HG03135 (cell line): Measurements from ENCODE around the gene MRPS14.
"Not testable (repeated sequence)": the region's sequence is repeated elsewhere in the genome, so short reads cannot be mapped to it uniquely, and the experiment has no call there.

Experiments used
- ATAC-seq: cut with Tn5 transposase; IDR thresholded peaks from one replicate; pipeline ENCODE4 v1.9.1; 2021; ENCODE audit warnings: mild to moderate bottlenecking, moderate library complexity; ENCODE audit not compliant: unreplicated experiment

Gene MRPS14

GRCh38 chr1:175023043-175023921 lies at the start of gene MRPS14:
MRPS14 (minus strand) TSS chr1:175023425; CDS start chr1:175023408, 17 bp downstream.
- peak; percentile 89 for ATAC-seq

GRCh38 chr1:175072099-175072951 lies 49.1 kb upstream of the MRPS14 start:
- peak; percentile 63 for ATAC-seq

GRCh38 chr1:175071276-175071943 lies 48.2 kb upstream of the MRPS14 start:
- ATAC-seq = no peak

- no peak for ATAC-seq
Observed at GRCh38 chr1:175070818-175071217, 47.6 kb upstream of the MRPS14 start.

GRCh38 chr1:175067362-175068106 lies 44.3 kb upstream of the MRPS14 start, which contains the start of gene TNN:
TNN (plus strand) TSS chr1:175067833; CDS start chr1:175077419, 9,586 bp downstream.
- ATAC-seq = no peak

- ATAC-seq = no peak
Observed at GRCh38 chr1:175062858-175063257, 39.6 kb upstream of the MRPS14 start.

- ATAC-seq = no peak
Observed at GRCh38 chr1:175062339-175062738, 39.1 kb upstream of the MRPS14 start.

- no peak for ATAC-seq
Observed at GRCh38 chr1:175054736-175055135, 31.5 kb upstream of the MRPS14 start.

GRCh38 chr1:175050992-175051391 lies 27.8 kb upstream of the MRPS14 start:
- ATAC-seq = no peak

- ATAC-seq = no peak
Observed at GRCh38 chr1:175045519-175045918, 22.3 kb upstream of the MRPS14 start.

- no peak for ATAC-seq
Observed at GRCh38 chr1:175045097-175045496, 21.9 kb upstream of the MRPS14 start.

GRCh38 chr1:175044591-175044990 lies 21.4 kb upstream of the MRPS14 start:
- ATAC-seq = not testable (repeated sequence)

- ATAC-seq = no peak
Observed at GRCh38 chr1:175043824-175044223, 20.6 kb upstream of the MRPS14 start.

- no peak for ATAC-seq
Observed at GRCh38 chr1:175042650-175043049, 19.4 kb upstream of the MRPS14 start.

- ATAC-seq = no peak
Observed at GRCh38 chr1:175040324-175040879, 17.2 kb upstream of the MRPS14 start.

GRCh38 chr1:175037416-175037815 lies 14.2 kb upstream of the MRPS14 start:
- ATAC-seq = no peak

- no peak for ATAC-seq
Observed at GRCh38 chr1:175036476-175036875, 13.3 kb upstream of the MRPS14 start.

- ATAC-seq = no peak
Observed at GRCh38 chr1:175035865-175036264, 12.6 kb upstream of the MRPS14 start.

- ATAC-seq = no peak
Observed at GRCh38 chr1:175034775-175035174, 11.6 kb upstream of the MRPS14 start.

- ATAC-seq = no peak
Observed at GRCh38 chr1:175033953-175034352, 10.7 kb upstream of the MRPS14 start.
